WTC11 (cell line): ENCODE measurements around the gene CD40. TPM values are rescaled to one million over a fixed set of nuclear protein-coding genes. Genes with fewer than 3 reads are reported as not detected.
A peak's percentile ranks its signal among the peaks of the same experiment; 100 is the strongest.
"Not testable (repeated sequence)": the region's sequence is repeated elsewhere in the genome, so short reads cannot be mapped to it uniquely, and the experiment has no call there.

ENCODE experiments used
- ATAC-seq: fragments of 200-7000 bp; cut with Tn5 transposase; 2 replicates; pipeline ENCODE4 v1.10.0; 2021; ENCODE audit warnings: mild to moderate bottlenecking, moderate library complexity
- CTCF ChIA-PET: fragments of 300-600 bp; sonication (Branson Sonifier 250); formaldehyde crosslinking; loops from one replicate; lab custom pipeline; 2021; ENCODE audit warnings: antibody characterized with exemption; lab: Charles Lee
- POLR2A ChIA-PET: fragments of 350-600 bp; sonication (Branson Sonifier 250); formaldehyde crosslinking; loops from one replicate; lab custom pipeline; 2021; ENCODE audit warnings: antibody characterized with exemption; lab: Charles Lee
- DNase-seq: peaks from one replicate; pipeline ENCODE4 v3.0.0; 2021; ENCODE audit warnings: low spot score
- H3K27ac Mint-ChIP-seq: 2 replicates; pipeline ENCODE4 v1.8.0; 2021; ENCODE audit warnings: mixed read lengths
- H3K27me3 Mint-ChIP-seq: 2 replicates; pipeline ENCODE4 v1.8.0; 2021; ENCODE audit warnings: low read depth, mild to moderate bottlenecking, moderate library complexity, mixed read lengths
- H3K36me3 Mint-ChIP-seq: 2 replicates; pipeline ENCODE4 v1.8.0; 2021; ENCODE audit warnings: mixed read lengths
- H3K4me1 Mint-ChIP-seq: 2 replicates; pipeline ENCODE4 v1.8.0; 2022; ENCODE audit warnings: mixed read lengths
- H3K4me3 Mint-ChIP-seq: 2 replicates; pipeline ENCODE4 v1.8.0; 2021; ENCODE audit warnings: mild to moderate bottlenecking, moderate library complexity, mixed read lengths
- H3K9me3 Mint-ChIP-seq: 2 replicates; pipeline ENCODE4 v1.8.0; 2021; ENCODE audit warnings: mixed read lengths
- ATF3 ChIP-seq: sonication (generic); formaldehyde crosslinking; conservative IDR thresholded peaks from 2 replicates; pipeline ENCODE4 v1.8.1; 2022; ENCODE audit warnings: mild to moderate bottlenecking, missing genetic modification reagents
- CREM ChIP-seq: sonication (generic); formaldehyde crosslinking; IDR thresholded peaks from 2 replicates; pipeline ENCODE4 v1.8.1; 2022; ENCODE audit warnings: mild to moderate bottlenecking, missing genetic modification reagents, moderate library complexity
- ERG ChIP-seq: fragments of 250-450 bp; sonication (Bioruptor Pico); IDR thresholded peaks from 2 replicates; pipeline ENCODE4 v1.8.0; 2021; ENCODE audit warnings: mild to moderate bottlenecking
- FOXJ3 ChIP-seq: sonication (generic); formaldehyde crosslinking; IDR thresholded peaks from 2 replicates; pipeline ENCODE4 v1.9.0; 2021; ENCODE audit warnings: missing genetic modification reagents, mild to moderate bottlenecking, borderline replicate concordance
- JUN ChIP-seq: sonication (generic); formaldehyde crosslinking; IDR thresholded peaks from 2 replicates; pipeline ENCODE4 v1.8.0; 2023; ENCODE audit warnings: mild to moderate bottlenecking, missing genetic modification reagents
- MAX ChIP-seq: sonication (generic); formaldehyde crosslinking; IDR thresholded peaks from 2 replicates; pipeline ENCODE4 v1.8.0; 2022; ENCODE audit warnings: mild to moderate bottlenecking, missing genetic modification reagents
- NFATC4 ChIP-seq: fragments of 250-450 bp; sonication (Bioruptor Pico); IDR thresholded peaks from 2 replicates; pipeline ENCODE4 v1.9.0; 2021; ENCODE audit warnings: mild to moderate bottlenecking
- NFYB ChIP-seq: sonication (generic); formaldehyde crosslinking; conservative IDR thresholded peaks from 2 replicates; pipeline ENCODE4 v1.8.0; 2022; ENCODE audit warnings: low read depth, missing genetic modification reagents
- OVOL2 ChIP-seq: fragments of 250-450 bp; sonication (Bioruptor Pico); IDR thresholded peaks from 2 replicates; pipeline ENCODE4 v1.9.0; 2021; ENCODE audit warnings: mild to moderate bottlenecking, borderline replicate concordance
- PREB ChIP-seq: sonication (generic); formaldehyde crosslinking; IDR thresholded peaks from 2 replicates; pipeline ENCODE4 v1.8.1; 2022; ENCODE audit warnings: mild to moderate bottlenecking, missing genetic modification reagents, moderate library complexity, borderline replicate concordance
- STAT6 ChIP-seq: sonication (generic); formaldehyde crosslinking; conservative IDR thresholded peaks from 2 replicates; pipeline ENCODE4 v1.8.1; 2023; ENCODE audit warnings: mild to moderate bottlenecking, low read depth, missing genetic modification reagents, moderate library complexity
- TCF7 ChIP-seq: sonication (generic); formaldehyde crosslinking; IDR thresholded peaks from 2 replicates; pipeline ENCODE4 v1.8.0; 2022; ENCODE audit warnings: mild to moderate bottlenecking, low read depth, missing genetic modification reagents, moderate library complexity
- ZBTB21 ChIP-seq: sonication (generic); formaldehyde crosslinking; IDR thresholded peaks from 2 replicates; pipeline ENCODE4 v1.8.1; 2023; ENCODE audit warnings: mild to moderate bottlenecking, missing genetic modification reagents, borderline replicate concordance
- ZBTB43 ChIP-seq: sonication (generic); formaldehyde crosslinking; IDR thresholded peaks from 2 replicates; pipeline ENCODE4 v1.8.1; 2023; ENCODE audit warnings: mild to moderate bottlenecking, missing genetic modification reagents
- ZNF317 ChIP-seq: sonication (generic); formaldehyde crosslinking; IDR thresholded peaks from 2 replicates; pipeline ENCODE4 v1.8.1; 2023; ENCODE audit warnings: low read depth, mild to moderate bottlenecking, moderate library complexity, missing genetic modification reagents, borderline replicate concordance
- ZNF396 ChIP-seq: fragments of 250-450 bp; sonication (Bioruptor Pico); IDR thresholded peaks from 2 replicates; pipeline ENCODE4 v1.8.0; 2021; ENCODE audit warnings: mild to moderate bottlenecking, moderate library complexity, borderline replicate concordance
- ZSCAN18 ChIP-seq: fragments of 250-450 bp; sonication (Bioruptor Pico); IDR thresholded peaks from 2 replicates; pipeline ENCODE4 v2.1.2; 2022; ENCODE audit warnings: mild to moderate bottlenecking, moderate library complexity
- total RNA-seq: library from RNA; stranded (reverse); gene quantifications from 3 replicates; pipeline ENCODE4 v1.2.3, GENCODE V29; 2021

Gene CD40
- total RNA-seq, 1 experiment from 2014 or later: 14.8 TPM

GRCh38 chr20:46091622-46092535, 26.2 kb upstream of the CD40 start:
- peak; percentile 35 for DNase-seq
- H3K36me3 Mint-ChIP-seq, H3K27me3 Mint-ChIP-seq, POLR2A ChIA-PET, H3K9me3 Mint-ChIP-seq, H3K4me3 Mint-ChIP-seq, ATAC-seq, H3K27ac Mint-ChIP-seq: not testable (repeated sequence)
- CTCF ChIA-PET: interaction anchor here (0.8 to 1.0 kb wide), 3 partner anchors 63 to 80 kb away, joined by 3 to 4 read pairs (median 4); partner anchors contain the start of gene SLC12A5
- TF ChIP-seq NFYB (CRISPR knock-in tag): peak; percentile 61; the same call in 1 of the 2 replicates
- peaks cover 18% of the 10 kb centered on the region for H3K4me1 Mint-ChIP-seq

GRCh38 chr20:46093531-46093930, 24.6 kb upstream of the CD40 start:
- CTCF ChIA-PET: no interaction called here
- POLR2A ChIA-PET: no interaction called here
- no peak for TF ChIP-seq FOXJ3 (CRISPR knock-in tag)
- TF ChIP-seq JUN: no peak
- no peak for TF ChIP-seq ZNF396 (CRISPR knock-in tag)
- TF ChIP-seq ATF3 (CRISPR knock-in tag): no peak
- no peak for TF ChIP-seq PREB (CRISPR knock-in tag)
- no peak for TF ChIP-seq CREM (CRISPR knock-in tag)
- TF ChIP-seq OVOL2: no peak
- TF ChIP-seq ZSCAN18 (CRISPR knock-in tag): no peak

GRCh38 chr20:46099491-46100287, 18.4 kb upstream of the CD40 start:
- DNase-seq: peak; percentile 76
- ChIA-PET CTCF (interaction anchor here (0.6 to 2.5 kb wide), 19 partner anchors 8 to 266 kb away, joined by 3 to 18 read pairs (median 4); partner anchors contain the start of genes CD40 and SLC12A5), POLR2A (interaction anchor here (0.6 kb wide), 1 partner anchor 13 kb away, joined by 3 read pairs; no protein-coding TSS in a partner anchor)
- peak; percentile 98 for ATAC-seq
- H3K4me3 Mint-ChIP-seq: peak overlapping the region; percentile 37
- H3K36me3 Mint-ChIP-seq: peaks cover 4% of the 10 kb centered on the region
- H3K9me3 Mint-ChIP-seq: peaks cover 12% of the 10 kb centered on the region
- H3K4me1 Mint-ChIP-seq: peaks cover 6% of the 10 kb centered on the region
- peaks cover 52% of the 10 kb centered on the region for H3K27me3 Mint-ChIP-seq
- no peak overlapping the region for H3K27ac Mint-ChIP-seq
- TF ChIP-seq PREB (CRISPR knock-in tag) (no peak), ZBTB21 (CRISPR knock-in tag) (peak; percentile 71; the same call in 1 of the 2 replicates), NFATC4 (CRISPR knock-in tag) (no peak), CREM (CRISPR knock-in tag) (no peak), ZBTB43 (CRISPR knock-in tag) (no peak), ZNF317 (0 out of 2 replicates have a peak, but pooled peaks have one; percentile 14), ERG (CRISPR knock-in tag) (no peak), MAX (CRISPR knock-in tag) (peak; percentile 74; the same call in 1 of the 2 replicates), TCF7 (no peak), ZNF396 (CRISPR knock-in tag) (no peak), STAT6 (CRISPR knock-in tag) (no peak)

More at GRCh38 chr20:46093531-46093930, 24.6 kb upstream of the CD40 start:
- Mint-ChIP-seq H3K4me3 (no peak overlapping the region), H3K36me3 (no peaks in the 10 kb centered on the region), H3K27me3 (peaks cover 10% of the 10 kb centered on the region), H3K27ac (no peak overlapping the region), H3K9me3 (peaks cover 8% of the 10 kb centered on the region; the same call in 1 of the 2 replicates), H3K4me1 (peaks cover 5% of the 10 kb centered on the region)
- DNase-seq: no peak
- ATAC-seq: no peak
